ENCODE data around the gene NUP107.

The NUP107 gene

DNA sequence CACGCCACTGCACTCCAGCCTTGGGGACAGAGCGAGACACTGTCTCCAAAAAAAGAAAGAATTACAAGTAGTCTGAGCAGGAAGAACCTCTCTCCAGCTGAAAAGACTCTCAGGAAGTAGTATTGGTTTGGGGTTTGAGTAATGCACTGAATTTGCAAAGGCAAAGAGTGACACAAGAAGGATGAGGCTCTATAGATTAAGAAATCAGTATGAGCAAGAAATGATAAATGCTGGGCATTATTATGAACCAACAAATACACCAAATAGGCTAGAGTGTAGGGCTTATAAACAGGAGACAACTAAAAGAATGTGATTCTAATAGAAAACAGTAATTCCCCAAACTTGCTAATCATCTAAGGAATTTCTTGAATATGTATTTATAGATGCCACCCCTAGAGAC is 56.6 kb downstream of the NUP107 start:
- no peak overlapping the region for H3K4me3 ChIP-seq (ENCODE audit: low read length)
- no peak overlapping the region for H3K9ac ChIP-seq (ENCODE audit: low read depth, low read length)
- H3K4me1 ChIP-seq (ENCODE audit: insufficient read depth, low read length), result peaks cover 3% of the 10 kb centered on the region; the same call in 1 of the 2 replicates
- H3K36me3 ChIP-seq (ENCODE audit: insufficient read depth, low read depth, low read length), result peaks cover 52% of the 10 kb centered on the region
- no peaks in the 10 kb centered on the region for H3K27me3 ChIP-seq (ENCODE audit: insufficient read depth, low read length)
- H3K27ac ChIP-seq (ENCODE audit: low read length), result no peak overlapping the region
- no peaks in the 10 kb centered on the region for H3K9me3 ChIP-seq (ENCODE audit: insufficient read depth, low read depth, low read length)

DNA sequence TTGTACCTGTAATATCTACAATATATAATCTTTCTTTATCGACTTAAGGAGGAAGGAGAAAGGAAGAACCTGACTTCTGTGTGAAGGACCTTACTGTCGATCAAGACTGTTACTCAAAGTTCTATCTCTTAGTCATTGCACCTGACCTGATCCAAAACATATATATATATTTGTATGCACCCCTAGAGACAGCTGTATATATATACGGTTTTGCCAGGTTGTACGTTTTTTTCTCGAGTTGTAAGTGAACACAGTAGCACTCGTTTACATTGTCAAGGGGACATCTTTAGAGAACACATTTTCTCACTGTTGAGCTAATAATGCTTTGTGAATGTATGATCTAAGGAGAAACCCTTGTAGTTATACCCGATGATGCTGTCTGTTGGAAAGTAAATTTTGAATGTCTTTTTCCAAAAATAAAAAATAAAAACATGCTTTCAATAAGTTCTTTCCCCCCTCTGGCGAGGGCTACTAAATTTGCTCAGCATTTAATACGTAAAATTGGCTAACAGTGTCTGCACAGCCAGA is 58.7 kb downstream of the NUP107 start:
- H3K9me3 ChIP-seq (ENCODE audit: insufficient read depth, low read depth, low read length), result no peaks in the 10 kb centered on the region
- H3K36me3 ChIP-seq (ENCODE audit: insufficient read depth, low read depth, low read length), result peaks cover 39% of the 10 kb centered on the region
- H3K4me3 ChIP-seq (ENCODE audit: low read length), result peak overlapping the region; percentile 97
- peak overlapping the region; percentile 10 for H3K27ac ChIP-seq (ENCODE audit: low read length)
- H3K27me3 ChIP-seq (ENCODE audit: insufficient read depth, low read length), result no peaks in the 10 kb centered on the region
- H3K9ac ChIP-seq (ENCODE audit: low read depth, low read length), result peak overlapping the region; percentile 90; the same call in 1 of the 2 replicates
- peaks cover 3% of the 10 kb centered on the region; the same call in 1 of the 2 replicates for H3K4me1 ChIP-seq (ENCODE audit: insufficient read depth, low read length)

DNA sequence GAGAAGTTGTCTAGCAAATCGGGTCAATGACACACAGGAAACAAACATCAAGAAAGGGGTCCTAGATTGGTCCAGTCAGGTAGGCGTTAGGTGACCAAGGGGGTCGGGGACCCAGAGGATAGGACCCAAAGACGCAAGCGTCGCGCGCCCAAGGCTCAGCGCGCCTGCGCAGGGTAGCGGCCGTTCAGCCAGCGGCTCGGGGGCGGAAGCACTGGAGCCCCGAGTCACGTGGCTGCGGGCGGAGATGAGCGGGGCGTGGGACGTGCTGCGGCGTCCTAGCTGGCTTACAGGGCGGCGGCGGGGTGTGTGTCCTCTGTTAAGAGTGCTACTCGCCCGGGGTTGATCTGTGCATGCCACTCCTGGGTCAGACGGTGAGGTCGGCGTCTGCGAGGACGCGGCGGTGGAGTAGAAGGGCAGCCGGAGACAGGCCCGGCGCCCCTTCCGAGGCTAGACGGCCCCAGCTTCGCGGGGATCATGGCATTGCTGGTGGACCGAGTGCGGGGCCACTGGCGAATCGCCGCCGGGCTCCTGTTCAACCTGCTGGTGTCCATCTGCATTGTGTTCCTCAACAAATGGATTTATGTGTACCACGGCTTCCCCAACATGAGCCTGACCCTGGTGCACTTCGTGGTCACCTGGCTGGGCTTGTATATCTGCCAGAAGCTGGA is 59.3 kb downstream of the NUP107 start, which contains the start of gene SLC35E3:
Gene SLC35E3, plus strand, starts transcription at position 273 of the 668 bp plus-strand sequence. Its CDS starts 202 bp downstream, at position 475.
- H3K36me3 ChIP-seq (ENCODE audit: insufficient read depth, low read depth, low read length), result peaks cover 41% of the 10 kb centered on the region
- peak within 1 kb of the TSS; percentile 92 for H3K27ac ChIP-seq (ENCODE audit: low read length)
- H3K9me3 ChIP-seq (ENCODE audit: insufficient read depth, low read depth, low read length), result no peaks in the 10 kb centered on the region
- H3K9ac ChIP-seq (ENCODE audit: low read depth, low read length), result peak within 1 kb of the TSS; percentile 90
- H3K4me1 ChIP-seq (ENCODE audit: insufficient read depth, low read length), result peaks cover 3% of the 10 kb centered on the region; the same call in 1 of the 2 replicates
- H3K27me3 ChIP-seq (ENCODE audit: insufficient read depth, low read length), result no peaks in the 10 kb centered on the region
- peak within 1 kb of the TSS; percentile 97 for H3K4me3 ChIP-seq (ENCODE audit: low read length)

DNA sequence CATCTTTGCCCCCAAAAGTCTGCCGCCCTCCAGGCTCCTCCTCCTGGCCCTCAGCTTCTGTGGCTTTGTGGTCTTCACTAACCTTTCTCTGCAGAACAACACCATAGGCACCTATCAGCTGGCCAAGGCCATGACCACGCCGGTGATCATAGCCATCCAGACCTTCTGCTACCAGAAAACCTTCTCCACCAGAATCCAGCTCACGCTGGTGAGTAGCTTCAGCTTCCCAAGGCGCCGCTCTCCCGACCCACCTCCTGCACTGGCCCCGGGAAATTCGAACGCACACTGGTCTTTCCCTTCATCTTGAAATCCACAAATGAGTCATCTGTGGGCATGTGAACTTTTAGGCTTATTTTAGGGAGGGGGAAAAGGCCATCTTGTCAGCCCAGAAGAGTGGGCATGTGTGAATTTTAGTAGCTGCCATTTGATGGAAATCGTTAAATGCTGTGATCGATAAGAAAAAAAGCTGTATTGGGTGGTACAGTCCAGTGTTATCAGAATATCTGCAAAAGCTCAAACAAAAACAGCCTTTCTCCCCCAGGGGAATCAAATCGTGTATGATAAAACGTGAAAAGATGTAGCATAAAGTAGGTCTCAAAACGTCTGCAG is 59.9 kb downstream of the NUP107 start:
- Histone ChIP-seq H3K9me3 (ENCODE audit: insufficient read depth, low read depth, low read length) (no peaks in the 10 kb centered on the region), H3K9ac (ENCODE audit: low read depth, low read length) (peak overlapping the region; percentile 90), H3K36me3 (ENCODE audit: insufficient read depth, low read depth, low read length) (peaks cover 39% of the 10 kb centered on the region), H3K4me3 (ENCODE audit: low read length) (peak overlapping the region; percentile 97), H3K27ac (ENCODE audit: low read length) (peak overlapping the region; percentile 92), H3K4me1 (ENCODE audit: insufficient read depth, low read length) (peaks cover 3% of the 10 kb centered on the region; the same call in 1 of the 2 replicates), H3K27me3 (ENCODE audit: insufficient read depth, low read length) (no peaks in the 10 kb centered on the region)

DNA sequence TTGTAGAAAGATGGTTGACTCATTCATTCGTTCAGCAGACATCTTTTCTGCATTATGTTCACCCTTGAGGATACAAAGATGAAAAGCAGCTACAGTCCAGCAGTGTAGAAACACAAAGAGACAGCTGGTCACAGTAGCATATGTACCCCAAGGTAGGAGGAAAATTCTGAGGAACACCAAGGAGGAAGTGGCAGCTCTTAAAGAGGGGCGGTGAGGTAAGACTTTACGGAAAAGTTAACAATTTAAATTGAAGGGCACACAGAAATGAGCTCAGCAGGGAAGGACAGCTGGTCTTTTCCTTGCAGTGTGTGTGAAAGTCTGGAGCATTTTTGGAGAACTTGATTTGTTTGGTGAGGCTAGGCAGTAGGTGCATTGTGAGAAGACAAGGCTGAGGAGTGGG is 62.7 kb downstream of the NUP107 start:
- no peak overlapping the region for H3K27ac ChIP-seq (ENCODE audit: low read length)
- no peak overlapping the region for H3K4me3 ChIP-seq (ENCODE audit: low read length)
- no peaks in the 10 kb centered on the region for H3K9me3 ChIP-seq (ENCODE audit: insufficient read depth, low read depth, low read length)
- no peaks in the 10 kb centered on the region for H3K27me3 ChIP-seq (ENCODE audit: insufficient read depth, low read length)
- H3K9ac ChIP-seq (ENCODE audit: low read depth, low read length), result no peak overlapping the region
- peaks cover 36% of the 10 kb centered on the region; the same call in 1 of the 2 replicates for H3K36me3 ChIP-seq (ENCODE audit: insufficient read depth, low read depth, low read length)
- H3K4me1 ChIP-seq (ENCODE audit: insufficient read depth, low read length), result peaks cover 3% of the 10 kb centered on the region; the same call in 1 of the 2 replicates

DNA sequence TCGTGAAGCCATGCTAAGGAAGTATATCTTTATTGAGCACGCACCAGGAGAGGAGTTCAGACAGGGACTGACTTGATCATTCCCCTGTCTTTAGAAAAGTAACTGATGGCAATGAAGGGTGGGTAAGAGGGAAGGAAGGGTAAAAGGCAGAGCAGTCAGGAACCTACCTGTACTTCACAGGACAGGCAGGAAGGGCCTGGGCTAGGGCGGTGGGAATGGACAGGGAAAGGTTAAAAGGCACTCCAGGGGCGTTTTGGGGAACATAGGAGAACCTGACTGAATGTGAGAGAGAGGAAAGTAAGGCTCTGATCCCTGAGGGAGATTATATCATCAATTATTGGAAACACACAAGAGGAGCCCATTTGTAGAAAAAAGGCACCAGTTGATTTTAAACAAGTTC is 63.1 kb downstream of the NUP107 start:
- H3K4me3 ChIP-seq (ENCODE audit: low read length), result no peak overlapping the region
- peaks cover 3% of the 10 kb centered on the region; the same call in 1 of the 2 replicates for H3K4me1 ChIP-seq (ENCODE audit: insufficient read depth, low read length)
- H3K9ac ChIP-seq (ENCODE audit: low read depth, low read length), result no peak overlapping the region
- no peak overlapping the region for H3K27ac ChIP-seq (ENCODE audit: low read length)
- H3K27me3 ChIP-seq (ENCODE audit: insufficient read depth, low read length), result no peaks in the 10 kb centered on the region
- peaks cover 40% of the 10 kb centered on the region for H3K36me3 ChIP-seq (ENCODE audit: insufficient read depth, low read depth, low read length)
- H3K9me3 ChIP-seq (ENCODE audit: insufficient read depth, low read depth, low read length), result no peaks in the 10 kb centered on the region

DNA sequence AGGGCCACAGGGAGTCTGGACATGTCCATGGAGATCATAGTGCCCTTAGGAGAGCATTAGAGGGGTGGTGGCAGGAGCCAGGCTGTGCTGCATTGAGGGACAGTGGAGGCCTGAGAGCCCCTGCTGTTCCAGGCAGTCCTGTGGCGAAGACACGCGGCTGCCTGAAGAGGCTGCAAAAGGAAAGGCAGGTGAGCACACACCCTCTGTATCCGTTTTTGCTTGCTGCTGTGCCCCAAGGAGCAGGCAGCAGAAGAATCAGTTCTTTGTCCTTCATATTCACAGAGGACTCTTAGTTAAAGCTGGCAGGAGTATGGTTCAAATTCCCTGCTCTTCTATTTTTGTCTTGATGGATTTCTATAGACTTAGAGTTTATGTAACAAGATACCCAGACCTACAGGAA is 63.7 kb downstream of the NUP107 start:
- Histone ChIP-seq H3K4me1 (ENCODE audit: insufficient read depth, low read length) (peaks cover 3% of the 10 kb centered on the region; the same call in 1 of the 2 replicates), H3K4me3 (ENCODE audit: low read length) (no peak overlapping the region), H3K9me3 (ENCODE audit: insufficient read depth, low read depth, low read length) (no peaks in the 10 kb centered on the region), H3K27ac (ENCODE audit: low read length) (no peak overlapping the region), H3K27me3 (ENCODE audit: insufficient read depth, low read length) (no peaks in the 10 kb centered on the region), H3K36me3 (ENCODE audit: insufficient read depth, low read depth, low read length) (peaks cover 46% of the 10 kb centered on the region), H3K9ac (ENCODE audit: low read depth, low read length) (no peak overlapping the region; the same call in 1 of the 2 replicates)

DNA sequence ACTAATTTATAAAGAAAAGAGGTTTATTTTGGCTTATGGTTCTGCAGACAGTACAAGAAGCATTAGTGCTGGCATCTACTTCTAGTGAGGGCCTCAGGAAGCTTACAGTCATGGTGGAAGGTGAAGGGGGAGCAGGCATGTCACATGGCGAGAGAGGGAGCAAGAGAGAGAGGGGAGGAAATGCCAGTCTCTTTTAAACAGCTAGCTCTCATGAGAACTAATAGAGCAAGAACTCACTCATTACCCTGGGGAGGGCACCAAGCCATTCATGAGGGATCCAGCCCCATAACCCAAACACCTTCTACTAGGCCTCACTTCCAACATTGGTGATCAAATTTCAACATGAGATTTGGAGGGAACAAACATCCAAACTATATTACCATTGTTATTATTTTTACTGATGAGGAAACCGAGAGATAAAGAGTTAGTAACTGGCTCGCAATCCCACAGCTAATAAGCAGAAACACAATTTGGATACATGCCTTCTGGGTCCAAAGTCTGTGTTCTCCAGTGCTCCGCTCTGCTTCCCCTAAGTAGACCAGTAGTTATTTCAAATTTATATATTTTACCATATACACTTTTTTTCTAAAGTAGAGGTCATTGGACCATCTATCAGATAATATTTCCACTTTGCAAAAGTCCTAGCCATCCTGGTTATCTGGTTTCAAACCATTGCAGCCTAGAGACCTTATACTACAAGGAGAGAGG is 68.9 kb downstream of the NUP107 start:
- H3K4me1 ChIP-seq (ENCODE audit: insufficient read depth, low read length), result no peaks in the 10 kb centered on the region
- peaks cover 76% of the 10 kb centered on the region for H3K36me3 ChIP-seq (ENCODE audit: insufficient read depth, low read depth, low read length)
- H3K9ac ChIP-seq (ENCODE audit: low read depth, low read length), result no peak overlapping the region
- no peak overlapping the region for H3K4me3 ChIP-seq (ENCODE audit: low read length)
- H3K9me3 ChIP-seq (ENCODE audit: insufficient read depth, low read depth, low read length), result no peaks in the 10 kb centered on the region
- no peaks in the 10 kb centered on the region for H3K27me3 ChIP-seq (ENCODE audit: insufficient read depth, low read length)
- no peak overlapping the region for H3K27ac ChIP-seq (ENCODE audit: low read length)

DNA sequence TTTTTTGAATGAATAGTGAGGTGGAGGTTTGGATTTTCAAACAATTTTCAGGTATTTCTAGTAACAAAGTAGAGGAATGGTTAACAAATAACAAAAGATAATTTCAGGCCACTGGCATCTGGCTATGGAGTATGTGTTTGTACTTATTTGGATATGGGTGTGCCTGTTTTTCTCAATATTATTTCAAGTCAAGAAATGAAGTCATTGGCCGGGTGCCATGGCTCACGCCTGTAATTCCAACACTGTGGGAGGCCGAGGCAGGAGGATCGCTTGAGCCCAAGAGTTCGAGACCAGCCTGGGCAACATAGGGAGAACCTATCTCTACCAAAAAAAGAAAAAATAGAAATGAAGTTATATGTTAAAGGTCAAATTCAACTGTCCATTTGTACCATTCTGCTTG is 73.1 kb downstream of the NUP107 start:
- Histone ChIP-seq H3K4me1 (ENCODE audit: insufficient read depth, low read length) (no peaks in the 10 kb centered on the region), H3K36me3 (ENCODE audit: insufficient read depth, low read depth, low read length) (peaks cover 73% of the 10 kb centered on the region), H3K9me3 (ENCODE audit: insufficient read depth, low read depth, low read length) (no peaks in the 10 kb centered on the region), H3K4me3 (ENCODE audit: low read length) (no peak overlapping the region), H3K27ac (ENCODE audit: low read length) (no peak overlapping the region), H3K9ac (ENCODE audit: low read depth, low read length) (no peak overlapping the region), H3K27me3 (ENCODE audit: insufficient read depth, low read length) (no peaks in the 10 kb centered on the region)

DNA sequence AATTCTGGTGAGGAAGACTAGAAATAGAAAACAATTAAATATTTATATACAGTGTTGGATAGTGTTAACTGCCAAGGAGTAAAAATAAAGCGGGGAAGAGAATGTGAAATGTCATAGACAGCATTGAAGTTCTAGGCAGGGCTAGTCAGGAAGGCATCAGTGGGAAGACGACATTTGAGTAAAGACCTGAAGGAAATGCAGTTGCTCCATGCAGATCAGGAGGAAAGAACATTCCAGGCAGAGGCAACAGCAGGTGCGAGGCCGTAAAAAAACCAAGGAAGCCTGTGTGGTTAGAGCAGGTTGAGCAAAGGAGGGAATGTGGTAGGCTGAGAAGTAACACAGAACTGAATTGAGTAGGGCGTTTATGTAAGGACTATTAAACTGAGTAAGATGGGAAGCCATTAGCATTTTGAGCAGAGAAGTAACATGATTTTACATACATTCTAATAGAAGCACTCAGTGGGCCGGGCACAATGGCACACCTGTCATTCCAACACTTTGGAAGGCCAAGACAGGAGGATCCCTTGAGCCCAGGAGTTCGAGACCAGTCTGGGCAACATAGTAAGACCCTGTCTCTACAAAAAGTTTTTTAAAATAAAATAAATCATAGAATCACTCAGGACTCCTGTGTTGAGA is 74.1 kb downstream of the NUP107 start:
- H3K36me3 ChIP-seq (ENCODE audit: insufficient read depth, low read depth, low read length), result peaks cover 63% of the 10 kb centered on the region

DNA sequence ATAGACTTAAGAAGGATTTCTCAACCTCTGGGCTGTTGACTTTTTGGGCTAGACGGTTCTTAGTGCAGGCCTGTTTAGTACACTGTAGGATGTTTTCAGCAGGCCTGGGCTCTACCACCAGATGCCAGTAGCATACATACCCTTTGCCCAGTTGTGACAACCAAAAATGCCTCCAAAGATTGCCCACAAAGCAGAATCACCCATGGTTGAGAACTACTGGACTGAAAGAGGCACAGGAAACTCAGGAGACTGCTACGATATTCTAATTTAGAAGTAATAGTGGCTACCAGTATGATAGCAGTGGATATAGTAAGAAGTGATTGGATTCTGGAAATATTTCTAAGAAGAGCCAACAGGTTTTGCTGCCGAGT is 74.6 kb downstream of the NUP107 start:
- no peaks in the 10 kb centered on the region for H3K4me1 ChIP-seq (ENCODE audit: insufficient read depth, low read length)
- no peak overlapping the region for H3K4me3 ChIP-seq (ENCODE audit: low read length)
- H3K9me3 ChIP-seq (ENCODE audit: insufficient read depth, low read depth, low read length), result no peaks in the 10 kb centered on the region
- H3K27me3 ChIP-seq (ENCODE audit: insufficient read depth, low read length), result no peaks in the 10 kb centered on the region
- no peak overlapping the region for H3K27ac ChIP-seq (ENCODE audit: low read length)
- no peak overlapping the region for H3K9ac ChIP-seq (ENCODE audit: low read depth, low read length)
- peaks cover 58% of the 10 kb centered on the region for H3K36me3 ChIP-seq (ENCODE audit: insufficient read depth, low read depth, low read length)

More for the DNA sequence above, 74.1 kb downstream of the NUP107 start:
- no peak overlapping the region for H3K4me3 ChIP-seq (ENCODE audit: low read length)
- no peak overlapping the region for H3K27ac ChIP-seq (ENCODE audit: low read length)
- H3K9me3 ChIP-seq (ENCODE audit: insufficient read depth, low read depth, low read length), result no peaks in the 10 kb centered on the region
- H3K27me3 ChIP-seq (ENCODE audit: insufficient read depth, low read length), result no peaks in the 10 kb centered on the region
- no peak overlapping the region for H3K9ac ChIP-seq (ENCODE audit: low read depth, low read length)
- H3K4me1 ChIP-seq (ENCODE audit: insufficient read depth, low read length), result no peaks in the 10 kb centered on the region
